Heart left ventricle (tissue), 16 donors: ENCODE measurements around the gene CBFA2T2. TPM values are rescaled to one million over a fixed set of nuclear protein-coding genes. Genes with fewer than 3 reads are reported as not detected.
"Not testable (repeated sequence)": the region's sequence is repeated elsewhere in the genome, so short reads cannot be mapped to it uniquely, and the experiment has no call there.

ENCODE experiments used
- ATAC-seq, 4 donors: fragments of 200-7000 bp; cut with Tn5 transposase; one replicate each; pipeline ENCODE4 v1.9.1; 2020 to 2022; ENCODE audit warnings: moderate library complexity in 4 of 4, mild to moderate bottlenecking in 3 of 4, moderate number of reproducible peaks in 1 of 4
- DNase-seq, 5 donors: peaks; one replicate each; pipeline ENCODE4 v3.0.0-alpha.2; 2020
- H3K27ac ChIP-seq, 12 donors: fragments of 200-600 bp; sonication (generic) in 4 of 12; one replicate each; pipeline versions ENCODE4 v1.5.0 to v1.8.0; 2016 to 2022; ENCODE audit warnings: mild to moderate bottlenecking in 2 of 12
- H3K27me3 ChIP-seq, 9 donors: fragments of 200-600 bp; sonication (generic) in 2 of 9; one replicate each; pipeline versions ENCODE4 v1.5.1 to v1.8.0; 2016 to 2022; ENCODE audit warnings: mild to moderate bottlenecking in 3 of 9
- H3K36me3 ChIP-seq, 9 donors: fragments of 200-600 bp; sonication (generic) in 2 of 9; one replicate each; pipeline versions ENCODE4 v1.5.0 to v1.8.0; 2018 to 2022; ENCODE audit warnings: mild to moderate bottlenecking in 2 of 9
- H3K4me1 ChIP-seq, 12 donors: fragments of 200-600 bp; sonication (generic) in 4 of 12; one replicate each; pipeline versions ENCODE4 v1.5.0 to v1.8.0; 2016 to 2022; ENCODE audit warnings: mild to moderate bottlenecking in 3 of 12
- H3K4me3 ChIP-seq, 12 donors: fragments of 200-600 bp; sonication (generic) in 4 of 12; one replicate each; pipeline versions ENCODE4 v1.5.0 to v1.8.0; 2017 to 2022; ENCODE audit warnings: mild to moderate bottlenecking in 9 of 12, moderate library complexity in 4 of 12
- H3K9me3 ChIP-seq, 12 donors: fragments of 200-600 bp; sonication (generic) in 4 of 12; one replicate each; pipeline versions ENCODE4 v1.5.0 to v1.8.0; 2016 to 2022; ENCODE audit warnings: mild to moderate bottlenecking in 1 of 12
- CTCF ChIP-seq, 12 donors: fragments of 200-600 bp; sonication (generic) in 4 of 12; IDR thresholded peaks; one replicate each; pipeline versions ENCODE4 v1.5.0 to v1.8.0; 2018 to 2022; ENCODE audit warnings: antibody characterized with exemption in 12 of 12, mild to moderate bottlenecking in 5 of 12
- POLR2A ChIP-seq, 2 donors: fragments of 450-650 bp; IDR thresholded peaks; one replicate each; pipeline ENCODE4 v1.6.1; 2017; ENCODE audit warnings: antibody characterized with exemption in 2 of 2, mild to moderate bottlenecking in 2 of 2, moderate library complexity in 2 of 2
- WGBS, 4 donors: extraction: QIAGEN DNeasy Blood & Tissue Kit in 2 of 4; methylation state at CpG; one replicate each; pipeline versions ENCODE4 v1.1.5 to v1.1.7; 2013 to 2018; 5-methylcytosine and 5-hydroxymethylcytosine counted together
- intact Hi-C, 10 donors: fragments of 100-400 bp; cut with DNase I; formaldehyde crosslinking; loops; one replicate each; pipeline versions ENCODE4 v1.11.1 to v1.14.2; 2022
- polyA plus RNA-seq, 2 donors: library from polyadenylated mRNA; stranded (reverse); fragments of 200-250 nt; gene quantifications; one replicate each; pipeline ENCODE4 v1.2.3, GENCODE V29; 2013
- total RNA-seq, 9 donors: library from RNA; depleted of rRNA in 2 of 9; stranded (reverse); fragments of >200 nt in 2 of 9; fragmentation: NEBNext Ultra II Directional in 3 of 9; extraction: Animal tissue kit (Norgen Biotek cat#: 25700) in 3 of 9; gene quantifications; one replicate each; pipeline versions ENCODE4 v1.1.0 to v1.2.4, GENCODE V29; 2016 to 2023
- donor health status: ischemic (EF 13 %, LVEDD 7.1; RV severe dilation, severe dysfunction).
- donor health status: healthy with polysubstance abuse.
- donor health status: DM: no; HTN: yes; CAD: no.
- donor health status: DM: no; HTN: no; CAD: no.
- donor health status: ischemic (EF 25% LVEDD 6.9; RV normal size, moderate dysfunction).
- donor health status: ischemic (EF 25% LVEDD 5.7; RV mildly dilated, moderate dysfunction).
- donor health status: healthy.
- donor health status: DM: yes; HTN: yes; CAD: no.
- donor health status: ischemic (EF 35%, LVEDD 5.7; RV mildly dilated, moderate dysfunction).
- donor health status: nonischemic (EF 11% LVEDD 7.7; RV severe dilation, severe dysfunction).
- donor health status: DM: yes; HTN: yes; CAD: no.
- donor health status: PGD.
- donor health status: ischemic (EF 29% LVEDD 5.4; RV normal size, mild dysfunction).
- donor health status: nonischemic (EF 23%, LVEDD 6.1; RV moderate dilation, normal function).

The CBFA2T2 gene
- total and polyA plus RNA-seq, 11 donors: 4.6 to 15.0 (median 9.9) TPM

GRCh38 chr20:33488201-33488600 lies 1.7 kb upstream of the CBFA2T2 start:
- no peak for ATAC-seq
- Histone ChIP-seq H3K4me3 (no peak overlapping the region), H3K27me3 (no peaks in the 10 kb centered on the region), H3K36me3 (peaks cover 0 to under 1% (median 0%) of the 10 kb centered on the region in 9 donors), H3K27ac (no peak overlapping the region), H3K9me3 (no peaks in the 10 kb centered on the region), H3K4me1 (peaks cover 2 to 27% (median 17%) of the 10 kb centered on the region in 12 donors)
- WGBS, 4 donors: 94 to 96% (median 95%) methylated on average over 10 of the region's 10 CpGs
- TF ChIP-seq CTCF (IDR thresholded peaks at IDR 0.05) (no peak), POLR2A (IDR thresholded peaks at IDR 0.05) (no peak)
- DNase-seq: no peak
- intact Hi-C loops: no loop called here

GRCh38 chr20:33488661-33489494 lies 1.0 kb upstream of the CBFA2T2 start:
- 93 to 95% (median 94%) methylated on average over 32 of the region's 32 CpGs for WGBS, 4 donors
- DNase-seq, ATAC-seq, H3K27me3 ChIP-seq, H3K9me3 ChIP-seq, H3K36me3 ChIP-seq, intact Hi-C loops: not testable (repeated sequence)
- Histone ChIP-seq H3K27ac (peak overlapping the region; percentile 51 to 99 (median 96)), H3K4me1 (peaks cover 2 to 27% (median 17%) of the 10 kb centered on the region in 12 donors), H3K4me3 (peak overlapping the region; percentile 25 to 99 (median 75))

GRCh38 chr20:33489495-33490022 lies 337 bp upstream of the CBFA2T2 start:
- no peak for TF ChIP-seq CTCF (IDR thresholded peaks at IDR 0.05)
- peak; percentile 60 to 96 for TF ChIP-seq POLR2A (IDR thresholded peaks at IDR 0.05)
- H3K4me1 ChIP-seq: peaks cover 2 to 27% (median 17%) of the 10 kb centered on the region in 12 donors
- WGBS, 4 donors: 3 to 11% (median 4%) methylated on average over 12 to 36 of the region's 36 CpGs
- peak; percentile 100 for DNase-seq
- H3K4me3 ChIP-seq: peak overlapping the region; percentile 25 to 99 (median 75)
- H3K27ac ChIP-seq: peak overlapping the region; percentile 51 to 99 (median 96)
- H3K27me3 ChIP-seq: no peaks in the 10 kb centered on the region
- peak; percentile 98 to 100 (median 99) for ATAC-seq
- peaks cover 0 to 3% (median 0%) of the 10 kb centered on the region in 9 donors for H3K36me3 ChIP-seq
- no peaks in the 10 kb centered on the region for H3K9me3 ChIP-seq
- intact Hi-C loops: loop anchor here in 2 of 10 donors (2.0 to 5.0 kb wide), 3 partner anchors 65 to 118 kb away; no protein-coding TSS in a partner anchor

GRCh38 chr20:33490934-33491656 lies 1.2 kb downstream of the CBFA2T2 start:
- Histone ChIP-seq H3K9me3 (no peaks in the 10 kb centered on the region), H3K4me3 (peak overlapping the region; percentile 70 to 99 (median 93)), H3K4me1 (peaks cover 2 to 29% (median 17%) of the 10 kb centered on the region in 12 donors), H3K27me3 (no peaks in the 10 kb centered on the region), H3K36me3 (peaks cover 0 to 3% (median 0%) of the 10 kb centered on the region in 9 donors), H3K27ac (peak overlapping the region in 10 of 12 donors; percentile 88 to 99 (median 96))
- ATAC-seq: no peak
- TF ChIP-seq POLR2A (IDR thresholded peaks at IDR 0.05) (no peak), CTCF (IDR thresholded peaks at IDR 0.05) (no peak)
- WGBS, 4 donors: 48 to 60% (median 55%) methylated on average over 8 of the region's 8 CpGs
- no peak for DNase-seq
- intact Hi-C loops: loop anchor here in 2 of 10 donors (2.0 to 5.0 kb wide), 3 partner anchors 64 to 116 kb away; no protein-coding TSS in a partner anchor
